Measurements from ENCODE around the gene DCUN1D2. TPM values are rescaled to one million over a fixed set of nuclear protein-coding genes. Genes with fewer than 3 reads are reported as not detected.

DCUN1D2 gene
- total RNA-seq, 1 experiment from 2014 or later = 11.6 TPM

DNA sequence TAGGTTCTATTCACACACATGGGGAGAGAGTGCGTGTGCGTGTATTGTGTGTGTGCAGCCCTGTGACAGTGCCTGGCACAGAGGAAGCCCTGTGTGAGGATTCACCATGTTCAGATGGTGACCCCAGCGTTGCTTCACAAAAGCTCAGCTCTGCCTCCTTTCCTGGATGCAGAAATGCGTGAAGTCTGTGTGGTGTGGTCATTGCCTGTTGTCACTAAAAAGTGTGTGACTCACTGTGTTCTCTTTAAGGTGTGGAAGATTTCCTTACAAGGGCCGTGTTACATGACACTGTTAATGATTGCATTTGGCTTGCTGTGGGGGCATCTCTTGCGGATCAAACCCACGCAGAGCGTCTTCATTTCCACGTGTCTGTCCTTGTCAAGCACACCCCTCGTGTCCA, 19.5 kb upstream of the DCUN1D2 start:
- H3K36me3 ChIP-seq (ENCODE audit: low read depth, low read length) = peaks cover 6% of the 10 kb centered on the region
- POLR2A ChIA-PET (ENCODE audit: unreplicated experiment) = no interaction called here
- no peaks in the 10 kb centered on the region for H3K4me1 ChIP-seq (ENCODE audit: insufficient read depth, low read length)
- TF ChIP-seq EZH2 (IDR thresholded peaks at IDR 0.05; ENCODE audit: low read length, unreplicated experiment) = no peak
- TF ChIP-seq EZH2phosphoT487 (IDR thresholded peaks at IDR 0.05; ENCODE audit: borderline replicate concordance, low read length) = no peak
- TF ChIP-seq, protein P1, sequence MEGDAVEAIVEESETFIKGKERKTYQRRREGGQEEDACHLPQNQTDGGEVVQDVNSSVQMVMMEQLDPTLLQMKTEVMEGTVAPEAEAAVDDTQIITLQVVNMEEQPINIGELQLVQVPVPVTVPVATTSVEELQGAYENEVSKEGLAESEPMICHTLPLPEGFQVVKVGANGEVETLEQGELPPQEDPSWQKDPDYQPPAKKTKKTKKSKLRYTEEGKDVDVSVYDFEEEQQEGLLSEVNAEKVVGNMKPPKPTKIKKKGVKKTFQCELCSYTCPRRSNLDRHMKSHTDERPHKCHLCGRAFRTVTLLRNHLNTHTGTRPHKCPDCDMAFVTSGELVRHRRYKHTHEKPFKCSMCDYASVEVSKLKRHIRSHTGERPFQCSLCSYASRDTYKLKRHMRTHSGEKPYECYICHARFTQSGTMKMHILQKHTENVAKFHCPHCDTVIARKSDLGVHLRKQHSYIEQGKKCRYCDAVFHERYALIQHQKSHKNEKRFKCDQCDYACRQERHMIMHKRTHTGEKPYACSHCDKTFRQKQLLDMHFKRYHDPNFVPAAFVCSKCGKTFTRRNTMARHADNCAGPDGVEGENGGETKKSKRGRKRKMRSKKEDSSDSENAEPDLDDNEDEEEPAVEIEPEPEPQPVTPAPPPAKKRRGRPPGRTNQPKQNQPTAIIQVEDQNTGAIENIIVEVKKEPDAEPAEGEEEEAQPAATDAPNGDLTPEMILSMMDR (conservative IDR thresholded peaks at IDR 0.05; ENCODE audit: low read depth, low read length) = no peak
- H3K9me2 ChIP-seq (replicated peaks; ENCODE audit: low read length) = no peaks in the 10 kb centered on the region
- H3K4me3 ChIP-seq (ENCODE audit: low read length) = no peak overlapping the region
- H3K79me2 ChIP-seq (ENCODE audit: low read length) = no peaks in the 10 kb centered on the region
- no peaks in the 10 kb centered on the region for H3F3A ChIP-seq (ENCODE audit: low read length, unreplicated experiment)
- H3K4me2 ChIP-seq (ENCODE audit: low read length) = no peak overlapping the region
- DNase-seq (no peak), ATAC-seq (no peak)
- no peaks in the 10 kb centered on the region for H3K27me3 ChIP-seq (ENCODE audit: low read length)
- intact Hi-C loops (cut with micrococcal nuclease) = no loop called here
- CTCF ChIA-PET = no interaction called here
- H3K9ac ChIP-seq (ENCODE audit: low read length) = no peak overlapping the region
- H4K20me1 ChIP-seq (ENCODE audit: low read length) = no peaks in the 10 kb centered on the region
- no TSS peak for BruUV-seq (replicated peaks)
- no peak overlapping the region for H3K27ac ChIP-seq (ENCODE audit: low read length)
- no peaks in the 10 kb centered on the region for H3K9me3 ChIP-seq (ENCODE audit: low read length)
- no peak overlapping the region for H2AFZ ChIP-seq (ENCODE audit: low read length)

- Histone ChIP-seq H4K20me1 (ENCODE audit: low read length) (no peaks in the 10 kb centered on the region), H3K9me2 (replicated peaks; ENCODE audit: low read length) (no peaks in the 10 kb centered on the region), H3K27me3 (ENCODE audit: low read length) (no peaks in the 10 kb centered on the region), H3K4me1 (ENCODE audit: insufficient read depth, low read length) (no peaks in the 10 kb centered on the region), H3K36me3 (ENCODE audit: low read depth, low read length) (peaks cover 6% of the 10 kb centered on the region), H3K9me3 (ENCODE audit: low read length) (no peaks in the 10 kb centered on the region), H3K79me2 (ENCODE audit: low read length) (no peaks in the 10 kb centered on the region), H3F3A (ENCODE audit: low read length, unreplicated experiment) (no peaks in the 10 kb centered on the region), H3K9ac (ENCODE audit: low read length) (no peak overlapping the region), H3K4me2 (ENCODE audit: low read length) (no peak overlapping the region), H2AFZ (ENCODE audit: low read length) (no peak overlapping the region), H3K27ac (ENCODE audit: low read length) (no peak overlapping the region), H3K4me3 (ENCODE audit: low read length) (no peak overlapping the region)
- TF ChIP-seq, protein P1 (conservative IDR thresholded peaks at IDR 0.05; ENCODE audit: low read depth, low read length) = no peak
- TF ChIP-seq EZH2phosphoT487 (IDR thresholded peaks at IDR 0.05; ENCODE audit: borderline replicate concordance, low read length) = no peak
- no peak for TF ChIP-seq EZH2 (IDR thresholded peaks at IDR 0.05; ENCODE audit: low read length, unreplicated experiment)
- DNase-seq (no peak), ATAC-seq (no peak)
- POLR2A ChIA-PET (ENCODE audit: unreplicated experiment) = no interaction called here
- no TSS peak for BruUV-seq (replicated peaks)
- intact Hi-C loops (cut with micrococcal nuclease) = no loop called here
- CTCF ChIA-PET = no interaction called here
Measured at GRCh38 chr13:113508521-113509254, 18.2 kb upstream of the DCUN1D2 start.

- Histone ChIP-seq H3K27ac (ENCODE audit: low read length) (no peak overlapping the region), H3K4me3 (ENCODE audit: low read length) (no peak overlapping the region), H3K9me2 (replicated peaks; ENCODE audit: low read length) (no peaks in the 10 kb centered on the region), H4K20me1 (ENCODE audit: low read length) (no peaks in the 10 kb centered on the region), H3K79me2 (ENCODE audit: low read length) (no peaks in the 10 kb centered on the region), H3K36me3 (ENCODE audit: low read depth, low read length) (peaks cover 6% of the 10 kb centered on the region), H3K9me3 (ENCODE audit: low read length) (no peaks in the 10 kb centered on the region), H3K27me3 (ENCODE audit: low read length) (no peaks in the 10 kb centered on the region), H3K9ac (ENCODE audit: low read length) (no peak overlapping the region), H3F3A (ENCODE audit: low read length, unreplicated experiment) (no peaks in the 10 kb centered on the region), H3K4me2 (ENCODE audit: low read length) (no peak overlapping the region), H3K4me1 (ENCODE audit: insufficient read depth, low read length) (no peaks in the 10 kb centered on the region), H2AFZ (ENCODE audit: low read length) (no peak overlapping the region)
- ChIA-PET POLR2A (ENCODE audit: unreplicated experiment) (no interaction called here), CTCF (no interaction called here)
- intact Hi-C loops (cut with micrococcal nuclease) = no loop called here
- ATAC-seq (no peak), DNase-seq (no peak)
- no TSS peak for BruUV-seq (replicated peaks)
- TF ChIP-seq EZH2 (IDR thresholded peaks at IDR 0.05; ENCODE audit: low read length, unreplicated experiment) (no peak), EZH2phosphoT487 (IDR thresholded peaks at IDR 0.05; ENCODE audit: borderline replicate concordance, low read length) (no peak)
- TF ChIP-seq, protein P1 (conservative IDR thresholded peaks at IDR 0.05; ENCODE audit: low read depth, low read length) = no peak
Measured at GRCh38 chr13:113507505-113508345, 17.2 kb upstream of the DCUN1D2 start.

Data from PC-3 (cell line).